HS-5 (cell line): ENCODE measurements around the gene NCS1.

ENCODE experiments used
- DNase-seq: peaks from one replicate; pipeline ENCODE4 v3.0.0-alpha.2; 2012; ENCODE audit warnings: low read depth

The NCS1 gene

DNA sequence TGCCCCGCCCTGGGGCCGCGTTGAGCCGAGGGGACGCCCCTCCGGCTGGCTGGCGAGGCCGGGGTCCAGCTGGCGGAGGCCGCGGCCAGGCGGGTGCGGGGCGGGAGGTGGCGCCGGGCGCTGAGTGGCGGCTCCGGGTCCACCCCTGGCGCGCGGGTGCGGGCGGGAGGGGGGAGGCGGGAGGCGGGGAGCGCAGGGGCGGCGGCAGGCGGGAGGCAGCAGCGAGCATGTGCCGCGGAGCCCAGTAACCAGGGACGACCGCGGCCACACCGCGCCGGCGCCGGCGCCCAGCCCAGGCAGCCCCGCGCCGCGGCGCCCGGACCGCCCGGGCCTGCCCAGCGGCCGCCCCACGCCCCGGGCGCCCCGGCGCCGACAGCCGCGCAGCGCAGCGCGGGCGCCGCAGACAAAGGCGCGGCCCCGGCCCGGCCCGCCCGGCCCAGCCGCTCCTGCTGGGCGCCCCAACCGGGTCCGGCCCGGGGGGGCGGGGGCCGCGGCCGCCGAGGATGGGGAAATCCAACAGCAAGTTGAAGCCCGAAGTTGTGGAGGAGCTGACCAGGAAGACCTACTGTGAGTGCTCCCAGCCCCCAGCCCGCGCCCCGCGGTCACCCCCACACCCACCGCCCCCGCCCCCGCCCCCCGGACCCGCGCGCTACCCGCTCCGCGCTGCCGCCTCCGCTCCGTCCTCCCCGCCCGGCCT, at the start of gene NCS1:
Gene NCS1 (plus strand): TSS at position 244 of the 697 bp plus-strand sequence. CDS start 260 bp downstream, at position 504.
- DNase-seq: no peak

DNA sequence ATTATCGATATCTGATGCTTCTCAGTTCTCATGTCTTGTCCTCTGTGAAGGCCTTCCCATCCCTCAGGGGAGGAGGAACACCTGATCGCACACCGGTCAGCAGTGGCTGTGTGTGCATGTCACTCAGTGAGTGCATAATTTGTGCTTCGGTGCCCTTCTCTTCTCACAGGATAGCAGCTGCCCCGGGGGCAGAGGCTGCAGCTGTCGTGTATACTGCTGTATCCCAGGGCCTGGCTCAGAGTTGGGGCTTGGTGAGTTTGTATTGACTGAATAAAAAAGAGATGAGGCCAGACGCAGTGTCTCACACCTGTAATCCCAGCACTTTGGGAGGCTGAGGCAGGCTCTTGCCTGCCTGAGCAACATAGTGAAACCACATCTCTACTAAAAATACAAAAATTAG, 49.7 kb upstream of the NCS1 start:
- no peak for DNase-seq

DNA sequence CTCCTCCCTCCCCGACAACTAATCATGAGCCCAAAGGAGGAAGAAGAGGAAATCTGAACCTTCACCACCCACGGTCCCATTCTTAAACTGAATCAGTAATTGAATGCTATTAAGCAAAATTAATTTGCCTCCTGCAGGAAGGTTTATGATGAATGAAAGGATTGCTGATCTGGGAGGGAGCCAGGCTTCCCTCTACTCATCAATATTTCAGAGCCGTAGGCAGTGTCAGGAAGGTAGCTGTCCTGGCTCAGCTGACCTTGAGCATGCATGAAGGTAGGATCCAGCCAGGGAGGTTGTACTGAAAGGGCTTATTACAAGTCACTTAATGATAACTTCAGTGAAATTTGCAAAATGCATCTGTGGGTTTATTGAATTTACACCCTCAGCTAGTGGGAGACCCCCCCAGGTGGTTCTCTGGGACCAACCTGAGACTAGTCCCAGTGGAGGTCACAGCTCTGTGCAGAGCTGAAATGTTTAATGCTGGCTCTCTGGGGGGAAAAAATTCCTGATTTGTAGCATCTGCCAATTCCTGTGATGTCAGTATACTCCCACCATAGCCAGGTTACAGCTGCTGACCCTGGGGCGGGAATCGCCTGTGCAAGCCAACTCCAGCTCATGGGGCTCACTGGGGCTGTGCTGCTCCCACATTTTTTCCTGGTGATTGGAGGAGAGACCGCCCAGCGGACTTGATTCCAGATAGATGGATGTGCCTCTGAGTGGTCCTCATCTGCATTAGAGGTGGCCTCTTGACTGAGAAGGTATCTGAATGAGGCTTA, 47.9 kb upstream of the NCS1 start:
- no peak for DNase-seq

DNA sequence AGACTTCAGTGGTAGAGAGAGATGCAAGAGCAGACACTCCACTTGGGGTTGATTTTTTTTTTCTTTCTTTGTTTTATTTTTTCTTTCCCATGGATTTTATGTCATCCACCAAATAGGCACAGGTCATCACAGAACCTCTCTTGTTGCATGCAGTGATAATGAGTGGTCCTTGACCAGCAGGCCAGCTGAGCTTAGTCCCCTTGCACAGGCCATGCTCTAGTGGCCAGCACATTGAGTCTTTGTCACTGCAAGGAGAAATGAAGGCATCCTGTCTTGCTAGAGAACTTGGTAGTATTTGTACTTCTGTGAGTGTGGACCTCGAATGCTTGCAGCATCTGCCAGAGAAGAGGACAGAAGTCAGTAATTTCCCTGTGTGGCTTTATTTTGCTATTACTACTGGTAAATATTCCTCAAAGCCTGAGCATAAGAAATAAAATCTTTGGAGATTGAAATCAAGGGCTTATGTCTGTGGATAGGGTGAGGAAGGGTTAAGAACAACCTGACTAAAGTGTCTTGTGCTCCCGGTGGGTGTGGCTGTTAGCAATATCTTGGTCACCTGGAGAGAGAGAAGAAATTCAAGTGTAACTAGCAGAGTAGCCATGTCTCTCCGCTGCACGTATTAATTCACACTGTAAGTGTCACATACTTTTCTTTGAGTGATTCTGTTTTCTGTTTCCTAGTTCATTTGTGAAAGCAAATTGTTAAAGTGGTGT, 45.3 kb upstream of the NCS1 start:
- DNase-seq: no peak

DNA sequence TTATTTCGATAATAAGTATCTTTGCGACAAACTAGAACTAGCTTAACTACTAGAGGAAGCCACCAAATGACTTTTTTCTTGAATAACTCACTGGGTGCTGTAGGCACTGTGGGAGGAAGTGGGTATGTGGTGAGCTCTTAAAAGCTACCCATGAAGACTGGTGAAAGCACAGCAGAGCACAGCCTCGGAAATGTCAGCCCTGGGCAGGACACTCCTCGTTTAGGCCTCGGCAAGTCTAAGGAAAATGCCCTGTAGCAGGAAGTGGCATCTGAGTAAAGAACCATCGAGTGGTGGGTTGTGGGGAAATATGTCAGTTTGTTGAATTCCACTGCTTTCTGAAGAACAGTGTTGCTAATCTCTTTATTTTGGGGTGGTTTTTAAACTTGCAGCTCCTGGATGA, 44.0 kb upstream of the NCS1 start:
- no peak for DNase-seq

DNA sequence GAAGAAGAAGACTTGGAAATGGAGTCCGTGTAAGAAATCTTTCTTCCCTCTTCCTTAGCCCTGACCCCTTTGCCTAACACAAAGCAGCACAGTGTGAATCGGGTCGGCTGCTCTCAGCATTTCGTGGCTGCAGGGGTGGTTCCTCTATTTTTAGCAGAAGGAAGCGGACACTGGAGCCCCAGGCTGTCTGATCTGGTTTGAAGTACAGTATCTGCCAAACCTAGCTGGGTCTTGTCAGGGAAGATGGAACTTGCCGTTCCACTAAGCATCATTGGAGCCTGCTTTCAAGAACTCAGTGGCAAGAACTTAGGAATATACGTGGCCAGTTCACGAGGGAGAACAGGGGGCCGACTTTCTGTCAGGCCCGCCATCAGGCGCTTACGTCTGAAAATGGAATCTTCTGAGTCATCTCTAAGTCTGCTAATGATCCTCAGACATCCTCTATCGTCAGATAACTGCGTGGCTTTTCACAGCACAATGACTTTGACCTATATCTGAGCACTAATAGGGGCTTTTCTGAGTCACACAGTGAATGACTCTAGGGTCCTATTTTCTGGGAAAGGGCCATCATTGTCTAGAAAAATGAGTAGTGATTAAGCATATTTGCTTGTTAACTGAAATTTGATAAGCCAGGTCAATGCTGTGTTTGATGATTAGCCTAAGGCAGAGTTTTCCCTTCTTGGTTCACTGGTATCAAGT, 43.3 kb upstream of the NCS1 start:
- peak; percentile 68 for DNase-seq

DNA sequence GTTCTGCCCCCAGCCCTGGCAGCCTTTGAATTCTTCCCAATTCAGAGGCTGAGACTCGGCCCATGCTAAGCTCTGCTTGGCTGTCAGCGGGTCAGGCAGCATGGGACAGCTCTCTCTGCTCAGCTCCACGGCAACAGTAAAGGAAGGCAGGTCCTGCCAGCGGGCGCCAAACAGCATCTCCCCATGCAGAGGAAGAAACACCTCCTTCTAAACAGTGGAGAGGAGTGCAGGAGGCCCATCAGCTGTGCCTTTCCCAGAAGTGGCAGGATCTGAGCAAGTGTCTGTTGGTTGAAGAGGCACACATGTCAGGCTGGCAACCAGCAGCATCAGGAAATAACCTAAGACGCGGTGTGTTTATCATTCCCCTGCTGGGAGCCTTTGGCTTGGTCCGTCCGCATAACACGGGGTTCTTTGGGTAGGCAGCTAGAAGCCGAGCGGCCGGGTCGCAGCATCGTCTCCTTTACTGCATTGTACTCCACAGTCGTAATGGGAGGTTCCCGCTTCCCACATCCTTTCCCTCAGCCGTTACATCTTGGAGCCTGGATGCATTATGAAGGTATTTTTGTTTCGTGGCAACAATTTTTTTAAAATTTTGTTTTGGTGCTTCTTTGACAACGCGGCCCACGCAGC, 42.7 kb upstream of the NCS1 start:
- DNase-seq: no peak

DNA sequence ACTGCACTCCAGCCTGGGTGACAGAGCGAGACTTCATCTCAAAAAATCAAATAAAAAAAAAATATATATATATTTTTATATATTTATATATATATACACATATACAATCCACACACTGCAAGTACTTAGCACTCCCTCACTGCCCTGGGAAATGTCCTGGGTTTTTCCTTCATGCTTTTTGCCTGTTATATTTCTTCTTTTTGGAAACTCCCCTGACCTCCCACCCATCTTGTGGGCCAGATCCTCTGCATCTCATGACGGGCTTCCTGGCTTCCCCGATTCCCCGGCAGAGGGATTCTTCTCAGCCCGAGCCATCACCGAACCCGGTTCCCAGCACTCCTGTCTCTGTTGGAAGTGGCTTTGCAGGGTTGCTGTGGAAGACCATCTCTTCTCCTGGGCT, 39.5 kb upstream of the NCS1 start:
- no peak for DNase-seq

DNA sequence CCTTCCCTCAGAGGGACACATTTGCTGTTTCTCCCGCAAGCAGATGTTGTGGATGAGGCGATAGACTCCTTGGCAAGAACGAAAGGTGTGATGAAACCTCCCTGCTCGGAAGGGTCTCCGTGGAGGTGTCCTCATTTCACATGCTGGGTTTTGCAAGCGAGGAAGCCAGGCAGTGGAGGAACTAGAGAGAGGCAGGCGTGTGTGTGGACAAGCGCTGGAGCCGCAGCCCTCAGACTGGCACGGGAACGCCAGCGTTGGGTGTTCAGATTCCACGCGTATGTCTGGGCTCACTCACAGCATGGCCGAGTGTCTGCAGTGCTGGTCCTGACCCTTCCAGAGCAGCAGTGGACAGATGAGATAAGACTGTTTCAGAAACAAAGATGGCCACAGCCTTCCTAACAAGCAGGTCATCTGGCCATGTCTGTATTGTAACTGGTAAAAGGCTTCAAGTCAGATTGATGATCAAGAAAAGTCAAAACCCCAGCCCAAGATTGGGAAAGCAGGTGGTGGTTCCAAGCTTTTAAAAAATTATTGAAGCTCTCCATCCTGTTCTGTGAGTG, 35.0 kb upstream of the NCS1 start:
- no peak for DNase-seq

DNA sequence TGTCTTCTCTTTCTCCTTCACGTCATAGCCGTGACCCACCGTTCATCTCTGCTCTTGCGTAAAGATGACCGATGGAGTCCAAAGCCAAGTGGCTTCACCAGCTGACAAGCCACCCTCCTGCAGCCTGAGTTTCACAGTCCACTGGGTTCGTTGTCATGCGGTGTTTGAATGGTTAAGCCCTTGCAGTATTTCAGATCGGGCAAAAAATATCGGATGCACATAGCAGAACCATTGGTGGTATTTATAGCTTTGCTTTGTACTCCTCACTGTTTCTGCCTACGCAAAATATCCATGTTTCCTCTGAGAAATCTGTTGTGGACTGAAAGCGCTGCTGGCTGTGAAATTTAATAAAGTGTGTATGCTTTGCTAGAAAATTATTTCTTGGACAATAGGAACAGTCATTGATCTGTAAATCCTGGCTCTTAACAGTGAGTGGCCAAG, 34.5 kb upstream of the NCS1 start:
- DNase-seq: no peak

DNA sequence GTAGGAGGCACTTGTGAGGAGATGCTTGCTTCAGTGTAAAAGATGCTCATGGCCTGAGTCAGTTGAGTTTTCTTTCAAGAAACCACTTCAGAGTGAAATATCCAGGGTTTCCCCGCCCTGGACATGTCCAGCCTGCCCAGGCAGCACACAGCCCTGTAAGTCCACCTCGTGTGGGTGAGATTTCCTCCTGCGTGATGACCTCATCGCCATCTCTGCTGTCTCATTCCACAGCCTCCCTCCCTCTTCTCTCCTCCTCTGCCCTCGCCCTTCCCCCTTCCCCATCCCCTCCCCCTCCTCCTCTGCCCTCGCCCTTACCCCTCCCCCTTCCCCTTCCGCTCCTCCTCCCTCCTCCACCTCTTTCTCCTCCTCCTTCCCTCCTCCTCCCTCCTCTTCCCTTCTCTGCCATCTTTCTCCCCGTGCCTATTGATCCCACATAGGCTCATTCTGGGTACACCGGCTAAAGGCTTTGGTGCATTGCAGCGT, 34.0 kb upstream of the NCS1 start:
- DNase-seq: peak; percentile 73

DNA sequence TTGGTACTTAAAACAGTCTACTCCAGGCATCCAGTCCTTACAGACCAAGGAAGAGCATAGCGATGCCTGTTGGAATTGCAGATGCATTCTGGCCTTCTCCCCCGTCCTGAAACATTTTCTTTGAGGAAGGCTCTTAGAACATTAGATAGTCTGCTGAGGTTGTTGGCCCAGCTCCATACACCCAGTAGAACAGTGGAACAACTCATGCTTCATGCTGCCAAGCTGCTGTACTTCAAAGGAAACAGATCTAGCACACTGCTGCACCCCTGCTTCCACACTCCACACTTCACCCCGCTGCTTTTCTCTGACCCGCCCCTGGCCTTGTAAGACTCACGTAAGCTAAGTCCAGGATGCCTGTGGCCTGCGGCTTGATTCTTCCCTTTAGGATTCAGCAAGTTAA, 33.4 kb upstream of the NCS1 start:
- no peak for DNase-seq

DNA sequence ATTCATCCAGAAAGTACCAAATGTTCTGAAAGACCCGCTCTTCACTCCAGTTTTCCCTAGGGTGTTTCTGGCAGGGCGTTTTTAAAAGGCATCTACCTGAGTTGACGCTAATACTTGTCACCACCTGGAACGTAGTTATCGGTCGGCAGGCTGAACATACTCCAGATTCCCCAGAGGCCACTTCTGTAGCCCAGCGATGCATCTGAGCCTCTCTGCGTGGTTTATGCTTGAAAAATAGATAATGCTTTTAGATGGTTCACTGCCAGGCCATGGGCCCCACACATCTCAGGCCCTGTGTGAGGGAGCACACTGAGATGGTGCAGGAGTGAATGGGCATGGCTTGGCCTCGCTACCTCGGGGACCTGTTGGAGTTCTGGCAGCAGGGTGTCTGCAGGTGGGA, 33.0 kb upstream of the NCS1 start:
- DNase-seq: no peak

DNA sequence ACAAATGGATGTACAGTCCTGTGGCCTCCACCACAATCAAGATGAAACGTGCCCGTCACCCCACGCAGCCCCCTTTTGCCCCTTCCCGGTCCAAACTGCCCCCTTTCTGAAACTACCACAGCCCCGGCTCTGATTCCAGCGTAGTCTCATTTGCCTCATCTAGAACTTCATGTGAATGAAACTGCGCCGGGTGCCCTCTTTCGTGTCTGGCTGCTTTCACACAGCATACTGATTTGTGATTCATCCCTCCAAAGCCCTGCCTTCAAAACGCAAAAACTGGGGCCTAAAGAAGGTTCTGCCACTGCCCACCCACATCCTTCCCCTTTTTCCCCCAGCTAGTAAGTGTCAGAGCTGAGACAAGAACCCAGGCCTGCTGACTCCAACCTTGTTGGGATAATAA, 31.5 kb upstream of the NCS1 start:
- DNase-seq: no peak

DNA sequence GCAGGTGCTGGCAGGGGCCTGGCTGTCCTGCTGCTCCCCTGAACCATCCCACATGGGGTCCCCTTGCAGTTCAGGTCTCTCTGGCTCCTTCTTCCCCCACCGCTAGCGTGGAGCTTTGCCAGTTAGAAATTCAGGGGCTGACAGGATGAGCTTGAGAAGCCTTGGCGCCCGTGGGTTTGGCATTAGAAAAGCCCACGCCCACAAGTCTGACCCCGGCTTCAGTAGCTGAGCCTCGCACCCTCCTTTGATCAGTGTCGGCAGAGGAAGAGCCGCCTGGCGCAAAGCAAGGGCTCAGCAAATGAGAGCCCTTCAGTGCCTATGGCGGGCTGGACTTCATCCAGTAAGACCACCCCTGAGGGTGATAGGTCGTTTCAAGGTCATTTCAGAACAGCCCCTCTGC, 30.1 kb upstream of the NCS1 start:
- DNase-seq: no peak

DNA sequence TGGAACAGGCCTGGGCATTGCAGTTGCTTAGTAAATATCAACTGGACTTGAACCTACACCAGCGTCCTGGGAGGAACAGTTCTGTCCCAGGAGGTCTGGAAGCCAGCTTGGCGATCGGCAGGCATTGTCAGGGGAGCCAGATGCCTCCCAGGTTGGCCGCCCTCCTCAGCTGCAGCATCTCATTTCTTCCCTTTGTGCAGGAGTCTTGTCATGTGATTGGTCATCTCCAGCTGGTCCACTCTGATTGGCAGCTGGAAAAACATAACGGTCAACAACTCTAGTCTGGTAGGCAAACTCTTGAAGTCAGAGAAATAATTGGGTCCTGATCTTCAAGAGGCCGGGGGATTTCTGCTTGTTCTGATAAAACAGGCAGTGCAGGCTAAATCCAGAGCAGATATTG, 29.6 kb upstream of the NCS1 start:
- no peak for DNase-seq

DNA sequence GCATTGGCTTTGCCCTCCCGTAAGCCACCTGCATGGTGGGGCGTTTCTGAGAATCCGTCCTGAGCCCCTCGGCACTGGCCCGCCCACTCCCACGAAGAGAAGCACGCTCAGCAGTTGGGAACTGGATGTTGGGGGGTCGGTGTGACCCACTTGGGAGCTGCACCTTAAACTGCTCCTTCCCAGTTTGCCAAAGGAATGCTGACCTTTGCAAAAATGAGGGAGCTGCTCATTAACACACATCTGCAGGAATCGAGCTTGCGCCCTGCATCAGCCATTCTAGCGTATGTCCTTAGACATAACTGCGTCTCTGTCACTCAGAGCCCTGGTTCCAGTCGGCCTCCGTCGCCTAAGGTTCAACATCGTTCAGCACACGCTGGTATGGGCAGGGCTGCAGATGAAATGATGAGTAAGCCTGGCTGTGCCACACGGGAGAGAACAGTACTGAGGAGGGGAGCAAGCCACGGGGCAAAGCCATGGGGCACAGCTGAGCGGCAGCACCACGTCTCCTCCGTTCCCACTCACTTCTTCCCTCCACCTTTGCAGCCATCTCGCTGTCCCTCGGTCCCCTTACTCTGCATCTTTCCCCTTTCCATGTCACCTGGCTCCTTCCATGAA, 28.8 kb upstream of the NCS1 start:
- no peak for DNase-seq

DNA sequence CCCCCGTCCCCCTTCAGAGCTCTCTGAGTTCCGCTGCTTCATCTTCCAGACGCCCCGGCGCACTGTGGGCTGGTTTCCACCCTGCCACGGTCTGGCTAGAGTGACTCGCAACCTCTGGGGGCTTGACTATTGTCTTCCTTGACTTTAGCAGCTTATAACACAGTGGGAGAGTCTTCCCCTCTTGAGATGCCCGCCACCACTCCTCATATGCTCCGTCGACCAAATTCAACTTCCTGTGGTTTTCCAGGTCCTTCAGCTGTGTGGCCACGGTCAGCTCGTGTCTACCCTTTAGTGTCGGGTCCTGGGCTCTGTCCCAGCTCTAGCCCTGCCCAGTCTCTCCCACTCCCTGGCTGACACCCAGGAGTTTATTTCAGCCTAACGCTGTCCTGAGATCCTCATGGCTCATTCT, 28.2 kb upstream of the NCS1 start:
- DNase-seq: no peak

DNA sequence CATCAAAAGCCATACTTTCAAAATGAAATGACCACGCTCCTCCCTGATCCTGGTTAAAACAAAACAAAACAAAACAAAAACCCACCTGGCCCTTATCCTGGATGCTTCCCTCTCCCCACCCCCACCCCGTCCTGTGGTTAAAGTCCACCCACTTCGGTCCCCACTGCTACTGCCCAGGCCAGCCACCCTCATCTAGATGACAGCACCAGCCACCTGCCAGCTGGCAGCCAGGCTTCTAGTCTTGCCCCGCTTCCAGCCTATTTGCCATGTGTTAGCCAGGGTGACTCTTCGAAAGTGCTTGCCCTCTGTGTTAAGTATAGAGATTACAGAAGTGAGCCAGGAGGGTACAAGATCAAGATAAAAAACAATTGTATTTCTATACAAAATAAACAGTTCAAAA, 27.5 kb upstream of the NCS1 start:
- no peak for DNase-seq

DNA sequence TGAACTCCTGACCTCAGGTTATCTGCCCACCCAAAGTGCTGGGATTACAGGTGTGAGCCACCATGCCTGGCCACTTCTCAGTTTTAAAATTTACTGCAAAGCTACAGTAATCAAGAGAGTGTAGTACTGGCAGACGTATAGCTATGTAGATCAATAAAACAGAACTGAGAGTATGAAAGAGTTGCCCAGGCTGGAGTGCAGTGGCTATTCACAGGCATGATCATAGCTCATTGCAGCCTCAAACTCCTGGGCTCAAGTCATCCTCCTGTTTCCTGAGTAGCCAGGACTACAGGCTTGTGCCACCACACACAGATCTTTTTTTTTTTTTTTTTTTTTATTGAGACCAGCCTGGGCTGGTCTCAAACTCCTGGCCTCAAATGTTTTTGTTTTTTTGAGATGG, 26.5 kb upstream of the NCS1 start:
- DNase-seq: no peak

DNA sequence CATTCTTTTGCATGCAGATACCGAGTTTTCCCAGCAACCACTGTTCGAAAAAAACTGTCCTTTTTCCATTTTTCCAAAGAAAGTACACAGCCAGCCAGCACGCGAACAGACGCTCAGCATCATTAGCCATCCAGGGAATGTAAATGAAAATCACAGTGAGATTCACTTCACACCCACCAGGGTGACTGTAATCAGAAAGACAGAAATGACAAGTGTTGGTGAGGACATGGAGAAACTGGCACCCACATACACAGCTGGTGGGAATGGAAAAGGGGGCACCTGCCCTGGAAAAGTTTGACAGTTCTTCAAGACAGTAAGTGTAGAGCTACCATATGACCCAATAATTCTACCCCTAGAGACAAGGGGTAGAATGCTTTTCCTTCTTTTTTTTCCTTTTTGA, 25.0 kb upstream of the NCS1 start:
- DNase-seq: no peak
